ENCODE data around the gene TNFAIP2.

Gene TNFAIP2

DNA sequence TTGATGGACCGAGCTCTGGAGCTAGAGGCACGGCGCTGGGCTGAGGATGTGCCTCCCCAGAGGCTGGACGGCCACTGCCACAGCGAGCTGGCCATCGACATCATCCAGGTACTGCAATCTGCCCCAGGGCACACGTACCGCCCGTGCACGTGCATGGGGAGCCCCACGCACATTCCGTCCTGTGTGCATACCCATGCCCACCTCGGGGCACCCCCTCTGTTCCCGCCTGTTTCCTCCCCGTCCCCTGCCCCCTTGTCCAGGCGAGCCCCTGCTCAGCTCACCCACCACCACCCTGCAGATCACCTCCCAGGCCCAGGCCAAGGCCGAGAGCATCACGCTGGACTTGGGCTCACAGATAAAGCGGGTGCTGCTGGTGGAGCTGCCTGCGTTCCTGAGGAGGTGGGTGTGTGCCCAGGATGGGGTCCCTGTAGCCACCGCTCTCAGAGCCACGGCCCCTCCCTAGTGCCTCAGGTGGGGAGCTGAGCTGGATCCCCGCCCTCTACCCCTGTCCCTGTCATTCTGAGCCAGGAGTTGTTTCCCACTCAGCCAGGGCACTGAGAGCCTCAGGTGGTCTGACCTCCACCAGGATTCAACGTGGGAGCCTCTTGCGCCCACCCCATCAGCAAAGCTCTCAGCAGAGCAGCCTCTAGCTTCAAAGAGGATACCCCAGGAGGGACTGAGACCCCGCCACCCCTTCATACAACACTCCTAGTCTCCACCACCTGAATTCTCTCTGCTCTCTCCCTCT lies 6.9 kb downstream of the TNFAIP2 start:
- Histone ChIP-seq H3K4me3 (ENCODE audit: low read depth in 1 of 2, low read length in 2 of 2) (no peak overlapping the region), H3K36me3 (ENCODE audit: control insufficient read depth in 1 of 2, insufficient read depth in 2 of 2, low read length in 2 of 2) (peaks cover 4 to 18% of the 10 kb centered on the region in 2 donors), H3K9me3 (ENCODE audit: control insufficient read depth in 1 of 2, low read length in 2 of 2) (no peaks in the 10 kb centered on the region), H3K4me1 (ENCODE audit: control insufficient read depth in 1 of 2, insufficient read depth in 2 of 2, low read length in 2 of 2) (peaks cover 19 to 33% of the 10 kb centered on the region in 2 donors), H3K27ac (ENCODE audit: low read depth, low read length) (no peak overlapping the region), H3K27me3 (ENCODE audit: control insufficient read depth in 1 of 2, insufficient read depth in 2 of 2, low read length in 2 of 2) (peaks cover 0 to under 1% of the 10 kb centered on the region in 2 donors), H3K9ac (ENCODE audit: low read depth in 1 of 2, low read length in 2 of 2) (no peak overlapping the region)

DNA sequence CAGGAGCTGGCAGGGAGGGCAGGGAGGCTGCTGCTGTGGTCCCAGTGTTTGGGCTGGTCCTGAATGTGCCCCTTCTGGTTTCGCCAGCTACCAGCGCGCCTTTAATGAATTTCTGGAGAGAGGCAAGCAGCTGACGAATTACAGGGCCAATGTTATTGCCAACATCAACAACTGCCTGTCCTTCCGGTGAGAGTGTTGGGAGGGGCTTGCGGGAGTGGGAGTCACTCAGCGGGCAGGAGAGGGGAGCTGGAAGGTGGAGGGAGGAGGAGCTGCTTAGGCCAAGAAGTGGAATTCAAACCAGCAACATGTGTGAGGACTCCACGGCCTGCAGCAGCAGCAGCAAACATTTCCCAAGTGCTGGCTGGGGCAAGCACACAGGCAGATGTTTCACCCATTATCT lies 7.7 kb downstream of the TNFAIP2 start:
- peaks cover 13 to 25% of the 10 kb centered on the region in 2 donors for H3K4me1 ChIP-seq (ENCODE audit: control insufficient read depth in 1 of 2, insufficient read depth in 2 of 2, low read length in 2 of 2)
- no peaks in the 10 kb centered on the region for H3K27me3 ChIP-seq (ENCODE audit: control insufficient read depth in 1 of 2, insufficient read depth in 2 of 2, low read length in 2 of 2)
- no peak overlapping the region for H3K9ac ChIP-seq (ENCODE audit: low read depth in 1 of 2, low read length in 2 of 2)
- H3K9me3 ChIP-seq (ENCODE audit: control insufficient read depth in 1 of 2, low read length in 2 of 2): no peaks in the 10 kb centered on the region
- peaks cover 4 to 18% of the 10 kb centered on the region in 2 donors for H3K36me3 ChIP-seq (ENCODE audit: control insufficient read depth in 1 of 2, insufficient read depth in 2 of 2, low read length in 2 of 2)
- no peak overlapping the region for H3K4me3 ChIP-seq (ENCODE audit: low read depth in 1 of 2, low read length in 2 of 2)
- no peak overlapping the region for H3K27ac ChIP-seq (ENCODE audit: low read depth, low read length)

DNA sequence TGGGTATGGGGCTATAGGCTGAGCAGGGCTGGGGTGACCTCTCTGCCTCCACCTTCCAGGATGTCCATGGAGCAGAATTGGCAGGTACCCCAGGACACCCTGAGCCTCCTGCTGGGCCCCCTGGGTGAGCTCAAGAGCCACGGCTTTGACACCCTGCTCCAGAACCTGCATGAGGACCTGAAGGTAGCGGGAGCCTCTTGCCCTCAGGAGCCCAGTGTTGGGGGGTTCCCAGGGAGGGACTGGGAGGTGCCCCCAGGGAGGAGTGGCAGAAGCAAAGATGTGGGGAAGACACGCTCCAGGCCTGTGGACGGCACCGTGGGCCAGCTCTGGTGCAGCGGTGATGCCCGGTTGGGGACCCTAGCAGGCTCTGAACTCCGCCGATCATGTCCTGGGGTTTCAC lies 8.3 kb downstream of the TNFAIP2 start:
- no peak overlapping the region for H3K9ac ChIP-seq (ENCODE audit: low read depth in 1 of 2, low read length in 2 of 2)
- no peak overlapping the region for H3K27ac ChIP-seq (ENCODE audit: low read depth, low read length)
- no peak overlapping the region for H3K4me3 ChIP-seq (ENCODE audit: low read depth in 1 of 2, low read length in 2 of 2)
- H3K36me3 ChIP-seq (ENCODE audit: control insufficient read depth in 1 of 2, insufficient read depth in 2 of 2, low read length in 2 of 2): peaks cover 4 to 18% of the 10 kb centered on the region in 2 donors
- H3K27me3 ChIP-seq (ENCODE audit: control insufficient read depth in 1 of 2, insufficient read depth in 2 of 2, low read length in 2 of 2): no peaks in the 10 kb centered on the region
- H3K4me1 ChIP-seq (ENCODE audit: control insufficient read depth in 1 of 2, insufficient read depth in 2 of 2, low read length in 2 of 2): peaks cover 7 to 19% of the 10 kb centered on the region in 2 donors
- no peaks in the 10 kb centered on the region for H3K9me3 ChIP-seq (ENCODE audit: control insufficient read depth in 1 of 2, low read length in 2 of 2)

DNA sequence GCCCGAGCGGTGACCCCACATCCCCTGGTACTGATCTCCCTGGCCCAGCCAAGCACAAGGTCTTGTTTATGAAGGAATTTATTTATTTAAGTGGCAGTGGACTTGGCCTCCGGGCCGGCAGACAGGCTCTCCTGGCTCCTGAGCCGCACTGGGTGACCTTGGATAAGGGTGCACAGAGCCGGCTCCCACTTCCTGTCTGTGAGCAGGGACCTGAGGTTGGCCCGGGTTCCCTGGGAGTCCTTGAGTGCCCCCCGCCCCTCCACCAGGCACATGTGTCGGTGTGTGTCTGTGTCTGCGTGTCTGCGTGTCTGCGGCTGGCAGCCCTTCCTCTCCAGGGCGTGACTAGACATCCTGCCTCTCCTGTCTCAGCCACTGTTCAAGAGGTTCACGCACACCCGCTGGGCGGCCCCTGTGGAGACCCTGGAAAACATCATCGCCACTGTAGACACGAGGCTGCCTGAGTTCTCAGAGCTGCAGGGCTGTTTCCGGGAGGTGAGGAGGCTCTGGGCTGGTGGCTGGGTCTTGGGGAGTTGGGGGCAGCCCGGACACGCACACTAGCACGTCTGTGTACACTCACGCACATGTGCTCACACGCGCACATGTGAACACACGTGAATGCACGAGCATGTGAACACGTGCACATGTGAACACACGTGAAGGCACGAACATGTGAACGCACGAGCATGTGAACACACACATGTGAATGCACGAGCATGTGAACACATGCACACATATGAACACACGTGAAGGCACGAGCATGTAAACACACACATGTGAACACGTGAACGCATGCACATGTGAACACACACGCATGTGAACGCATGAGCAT lies 9.3 kb downstream of the TNFAIP2 start:
- Histone ChIP-seq H3K4me1 (ENCODE audit: control insufficient read depth in 1 of 2, insufficient read depth in 2 of 2, low read length in 2 of 2) (peaks cover 6 to 14% of the 10 kb centered on the region in 2 donors), H3K27me3 (ENCODE audit: control insufficient read depth in 1 of 2, insufficient read depth in 2 of 2, low read length in 2 of 2) (no peaks in the 10 kb centered on the region), H3K27ac (ENCODE audit: low read depth, low read length) (no peak overlapping the region), H3K9ac (ENCODE audit: low read depth in 1 of 2, low read length in 2 of 2) (no peak overlapping the region), H3K36me3 (ENCODE audit: control insufficient read depth in 1 of 2, insufficient read depth in 2 of 2, low read length in 2 of 2) (peaks cover 4 to 18% of the 10 kb centered on the region in 2 donors), H3K4me3 (ENCODE audit: low read depth in 1 of 2, low read length in 2 of 2) (no peak overlapping the region), H3K9me3 (ENCODE audit: control insufficient read depth in 1 of 2, low read length in 2 of 2) (no peaks in the 10 kb centered on the region)

DNA sequence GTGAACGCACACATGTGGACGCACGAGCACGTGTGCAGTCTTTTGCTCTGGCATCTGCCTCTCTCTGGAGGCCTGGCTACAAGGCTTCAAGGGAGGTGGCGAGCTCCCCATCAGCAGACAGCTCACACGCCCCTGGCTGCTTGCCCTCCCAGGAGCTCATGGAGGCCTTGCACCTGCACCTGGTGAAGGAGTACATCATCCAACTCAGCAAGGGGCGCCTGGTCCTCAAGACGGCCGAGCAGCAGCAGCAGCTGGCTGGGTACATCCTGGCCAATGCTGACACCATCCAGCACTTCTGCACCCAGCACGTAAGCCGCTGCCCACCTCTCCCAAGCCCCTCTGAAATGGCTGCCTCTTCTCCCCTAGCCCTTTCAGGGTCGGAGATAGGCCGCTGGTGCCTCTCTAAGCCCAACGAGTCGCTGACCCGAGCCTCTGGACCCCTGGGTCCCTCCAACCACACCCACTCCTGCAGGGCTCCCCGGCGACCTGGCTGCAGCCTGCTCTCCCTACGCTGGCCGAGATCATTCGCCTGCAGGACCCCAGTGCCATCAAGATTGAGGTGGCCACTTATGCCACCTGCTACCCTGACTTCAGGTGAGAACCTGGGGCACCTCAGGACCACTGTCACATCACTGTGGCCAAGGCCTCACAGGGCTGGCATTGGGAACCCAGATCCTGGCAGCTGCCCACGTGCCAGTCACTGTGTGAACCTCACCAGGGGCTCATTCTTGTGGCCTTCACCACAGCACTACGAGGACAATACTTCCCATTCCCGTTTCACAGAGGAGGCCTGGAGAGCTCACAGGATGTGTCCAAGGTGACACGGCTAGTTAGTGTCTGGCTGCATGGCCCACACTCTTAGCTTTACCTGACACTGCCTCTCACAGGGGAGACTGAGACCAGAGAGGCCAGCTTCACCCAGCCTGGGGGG lies 10.2 kb downstream of the TNFAIP2 start:
- Histone ChIP-seq H3K27ac (ENCODE audit: low read depth, low read length) (no peak overlapping the region), H3K4me3 (ENCODE audit: low read depth in 1 of 2, low read length in 2 of 2) (no peak overlapping the region), H3K27me3 (ENCODE audit: control insufficient read depth in 1 of 2, insufficient read depth in 2 of 2, low read length in 2 of 2) (no peaks in the 10 kb centered on the region), H3K36me3 (ENCODE audit: control insufficient read depth in 1 of 2, insufficient read depth in 2 of 2, low read length in 2 of 2) (peaks cover 4 to 18% of the 10 kb centered on the region in 2 donors), H3K9ac (ENCODE audit: low read depth in 1 of 2, low read length in 2 of 2) (no peak overlapping the region), H3K4me1 (ENCODE audit: control insufficient read depth in 1 of 2, insufficient read depth in 2 of 2, low read length in 2 of 2) (peaks cover under 1 to 6% of the 10 kb centered on the region in 2 donors), H3K9me3 (ENCODE audit: control insufficient read depth in 1 of 2, low read length in 2 of 2) (no peaks in the 10 kb centered on the region)

DNA sequence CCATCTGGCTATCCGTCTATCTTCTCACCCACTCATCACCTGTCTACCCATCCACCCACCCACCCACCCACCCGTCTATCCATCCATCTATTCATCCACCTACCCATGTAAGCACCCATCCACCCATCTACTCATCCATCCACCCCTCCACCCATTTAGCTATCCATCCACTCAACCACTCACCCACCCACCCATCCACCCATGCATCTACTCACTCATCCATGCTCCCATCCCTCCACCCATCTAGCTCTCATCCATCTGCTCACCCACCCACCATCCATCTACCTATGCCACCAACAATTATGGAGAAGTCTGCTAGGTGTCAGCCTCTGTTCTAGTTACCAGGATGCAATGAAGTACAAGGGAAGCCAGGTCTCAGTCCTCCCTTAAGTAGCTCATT lies 11.1 kb downstream of the TNFAIP2 start:
- H3K4me3 ChIP-seq (ENCODE audit: low read depth in 1 of 2, low read length in 2 of 2): no peak overlapping the region
- no peaks in the 10 kb centered on the region for H3K9me3 ChIP-seq (ENCODE audit: control insufficient read depth in 1 of 2, low read length in 2 of 2)
- H3K27ac ChIP-seq (ENCODE audit: low read depth, low read length): no peak overlapping the region
- no peak overlapping the region for H3K9ac ChIP-seq (ENCODE audit: low read depth in 1 of 2, low read length in 2 of 2)
- peaks cover 0 to 1% of the 10 kb centered on the region in 2 donors for H3K27me3 ChIP-seq (ENCODE audit: control insufficient read depth in 1 of 2, insufficient read depth in 2 of 2, low read length in 2 of 2)
- H3K36me3 ChIP-seq (ENCODE audit: control insufficient read depth in 1 of 2, insufficient read depth in 2 of 2, low read length in 2 of 2): peaks cover 4 to 18% of the 10 kb centered on the region in 2 donors
- no peaks in the 10 kb centered on the region for H3K4me1 ChIP-seq (ENCODE audit: control insufficient read depth in 1 of 2, insufficient read depth in 2 of 2, low read length in 2 of 2)

DNA sequence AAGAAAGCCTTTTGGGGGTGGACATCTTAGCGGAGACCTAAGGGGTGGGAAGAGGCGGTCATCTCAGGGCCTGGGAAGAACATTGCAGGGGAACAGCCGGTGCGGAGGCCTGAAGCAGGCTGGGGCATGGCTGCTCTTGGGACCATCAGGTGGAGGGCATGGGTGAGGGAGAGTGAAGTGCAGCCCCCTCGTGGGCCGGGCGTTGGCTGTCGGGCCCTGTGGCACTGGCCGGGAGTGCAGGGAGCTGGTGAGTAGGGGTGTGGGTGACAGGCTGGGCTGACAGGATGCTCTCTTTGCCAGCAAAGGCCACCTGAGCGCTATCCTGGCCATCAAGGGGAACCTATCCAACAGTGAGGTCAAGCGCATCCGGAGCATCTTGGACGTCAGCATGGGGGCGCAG lies 11.7 kb downstream of the TNFAIP2 start:
- Histone ChIP-seq H3K4me1 (ENCODE audit: control insufficient read depth in 1 of 2, insufficient read depth in 2 of 2, low read length in 2 of 2) (no peaks in the 10 kb centered on the region), H3K27me3 (ENCODE audit: control insufficient read depth in 1 of 2, insufficient read depth in 2 of 2, low read length in 2 of 2) (peaks cover 0 to 4% of the 10 kb centered on the region in 2 donors), H3K9ac (ENCODE audit: low read depth in 1 of 2, low read length in 2 of 2) (no peak overlapping the region), H3K36me3 (ENCODE audit: control insufficient read depth in 1 of 2, insufficient read depth in 2 of 2, low read length in 2 of 2) (peaks cover 4 to 18% of the 10 kb centered on the region in 2 donors), H3K27ac (ENCODE audit: low read depth, low read length) (no peak overlapping the region), H3K4me3 (ENCODE audit: low read depth in 1 of 2, low read length in 2 of 2) (no peak overlapping the region), H3K9me3 (ENCODE audit: control insufficient read depth in 1 of 2, low read length in 2 of 2) (no peaks in the 10 kb centered on the region)

DNA sequence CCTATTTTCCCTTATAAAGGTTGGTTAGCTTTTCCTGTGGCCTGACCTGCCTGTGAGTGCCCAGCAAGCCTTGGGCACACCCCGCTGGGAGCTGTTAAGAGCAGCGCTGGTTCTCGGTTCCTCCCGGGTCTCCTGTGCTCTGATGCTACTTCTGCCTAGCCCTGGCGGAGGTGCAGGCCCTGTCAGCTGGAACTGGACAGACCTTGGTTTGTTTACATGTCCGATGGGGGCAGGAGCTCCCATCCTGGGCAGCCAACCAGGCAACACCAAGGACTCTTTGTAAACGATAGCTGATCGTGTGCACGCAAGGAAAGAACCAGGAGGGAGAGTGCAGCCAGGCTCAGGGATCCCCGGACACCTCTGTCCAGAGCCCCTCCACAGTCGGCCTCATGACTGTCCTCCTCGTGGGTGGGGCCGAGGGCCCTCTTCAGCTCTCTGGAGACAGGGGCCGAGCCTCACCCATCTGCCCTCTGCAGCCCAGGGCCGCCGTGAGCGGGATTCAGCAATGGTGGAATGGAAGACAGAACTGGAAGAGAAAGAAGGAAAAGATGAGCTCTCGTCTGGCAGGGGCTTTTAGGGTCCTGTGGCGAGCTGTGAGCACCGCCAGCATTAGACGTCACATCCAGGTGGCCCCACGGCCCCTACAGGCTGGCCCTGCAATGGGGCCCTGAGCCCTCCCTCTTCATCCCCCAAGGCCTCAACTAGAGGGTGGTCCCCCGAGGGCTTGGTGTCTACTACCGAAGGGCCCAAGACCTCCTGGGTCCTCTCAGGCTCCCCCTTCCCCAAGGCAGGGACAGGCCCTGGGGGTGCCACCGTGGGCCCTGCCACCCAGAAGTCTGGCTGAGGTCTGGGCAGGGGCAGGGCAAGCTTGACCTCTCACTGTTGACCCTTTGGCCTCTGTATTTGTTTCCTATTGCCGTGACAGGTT lies 12.3 kb downstream of the TNFAIP2 start:
- Histone ChIP-seq H3K27me3 (ENCODE audit: control insufficient read depth in 1 of 2, insufficient read depth in 2 of 2, low read length in 2 of 2) (peaks cover 0 to 4% of the 10 kb centered on the region in 2 donors), H3K4me1 (ENCODE audit: control insufficient read depth in 1 of 2, insufficient read depth in 2 of 2, low read length in 2 of 2) (no peaks in the 10 kb centered on the region), H3K9me3 (ENCODE audit: control insufficient read depth in 1 of 2, low read length in 2 of 2) (no peaks in the 10 kb centered on the region), H3K4me3 (ENCODE audit: low read depth in 1 of 2, low read length in 2 of 2) (no peak overlapping the region), H3K27ac (ENCODE audit: low read depth, low read length) (no peak overlapping the region), H3K9ac (ENCODE audit: low read depth in 1 of 2, low read length in 2 of 2) (no peak overlapping the region), H3K36me3 (ENCODE audit: control insufficient read depth in 1 of 2, insufficient read depth in 2 of 2, low read length in 2 of 2) (peaks cover 4 to 18% of the 10 kb centered on the region in 2 donors)

Measured in duodenal mucosa (tissue), 2 donors.